Mesenteric fat pad (tissue), 1 donor: ENCODE data around the gene RGS18. TPM values are rescaled to one million over a fixed set of nuclear protein-coding genes. Genes with fewer than 3 reads are reported as not detected.
"Not testable (repeated sequence)": the region's sequence is repeated elsewhere in the genome, so short reads cannot be mapped to it uniquely, and the experiment has no call there.

ENCODE experiments used
- DNase-seq: peaks from one replicate; pipeline ENCODE4 v3.0.0-alpha.2; 2020; ENCODE audit warnings: low spot score
- long read RNA-seq: library from polyadenylated mRNA; unstranded; transcript quantifications from one replicate; pipeline ENCODE4 v2.0.0, GENCODE V29; 2020
- total RNA-seq: library from RNA; stranded (reverse); fragmentation: NEBNext Ultra II Directional; extraction: Animal tissue kit (Norgen Biotek cat#: 25700); gene quantifications from one replicate; pipeline ENCODE4 v1.2.1, GENCODE V29; 2021
- donor health status: DM: yes; HTN: yes; CAD: no.

Gene RGS18
- total RNA-seq: 7.3 TPM
- long read RNA-seq, partial matches to known transcripts: 0 of 4 reads
- long read RNA-seq, other reads (novel, unspliced or antisense): 0 of 4 reads

DNA sequence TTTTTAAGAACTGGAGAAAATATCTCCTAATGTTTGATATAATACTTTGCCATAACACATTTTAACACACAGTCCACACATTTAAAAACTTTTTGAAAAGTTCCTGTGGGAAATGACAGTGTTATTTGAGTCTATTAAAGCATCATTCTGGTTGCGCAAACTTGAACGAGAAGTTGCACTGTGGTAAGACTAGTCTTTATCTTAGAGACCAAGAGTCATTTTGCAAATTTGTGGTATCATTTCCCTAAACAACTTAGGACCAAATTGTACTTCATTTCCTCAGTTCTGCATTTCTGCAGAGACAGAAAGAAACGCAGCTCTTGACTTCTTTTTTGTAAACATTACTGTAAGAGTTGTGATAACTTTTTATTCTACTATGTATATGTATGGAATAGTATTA lies at the start of gene RGS18:
Gene RGS18 (plus strand): TSS at position 282 of the 400 bp plus-strand sequence. CDS start 176 bp downstream, outside the sequence.
- DNase-seq: no peak

DNA sequence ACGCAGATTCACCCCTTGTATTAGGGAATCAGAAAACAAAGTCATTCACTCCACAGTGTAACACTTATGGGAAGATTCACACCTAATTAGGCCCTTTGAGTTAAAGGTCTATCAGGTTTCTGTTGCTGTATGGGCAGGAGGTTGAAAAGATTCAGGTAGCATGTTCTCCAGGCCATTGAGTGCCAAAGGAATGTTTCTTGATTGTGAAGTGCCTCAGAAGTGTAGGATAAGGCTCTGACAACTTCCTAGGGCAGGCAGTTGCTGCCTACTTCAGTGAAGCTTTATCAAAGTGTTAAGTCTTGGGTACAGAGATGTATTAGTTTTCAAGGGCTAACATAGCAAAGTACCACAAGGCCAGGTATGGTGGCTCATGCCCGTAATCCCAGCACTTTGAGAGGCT lies 48.7 kb upstream of the RGS18 start:
- DNase-seq: no peak

DNA sequence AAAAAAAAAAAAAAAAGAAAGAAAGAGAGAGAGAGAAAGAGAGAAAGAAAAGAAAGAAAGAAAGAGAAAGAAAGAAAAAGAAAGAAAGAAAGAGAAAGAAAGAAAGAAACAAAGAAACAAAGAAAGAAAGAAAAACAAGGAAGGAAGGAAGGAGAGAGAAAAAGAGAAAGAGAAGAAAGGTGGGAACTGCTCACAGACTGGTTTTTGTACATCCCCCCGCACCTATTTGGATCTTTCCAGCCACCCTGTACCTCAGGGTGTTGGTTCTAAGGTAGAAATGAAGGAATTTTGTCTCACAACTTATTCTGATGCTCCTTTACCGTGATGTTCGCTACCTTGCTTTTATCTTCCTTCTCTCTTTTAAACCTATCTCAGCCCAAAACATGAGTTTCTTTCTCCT lies 43.3 kb upstream of the RGS18 start:
- no peak for DNase-seq

GRCh38 chr1:192118881-192119405 lies 39.3 kb upstream of the RGS18 start:
- DNase-seq: no peak

- no peak for DNase-seq
Observed at GRCh38 chr1:192119701-192120100, 38.6 kb upstream of the RGS18 start.

- DNase-seq: no peak
Observed at GRCh38 chr1:192122668-192123067, 35.6 kb upstream of the RGS18 start.

DNA sequence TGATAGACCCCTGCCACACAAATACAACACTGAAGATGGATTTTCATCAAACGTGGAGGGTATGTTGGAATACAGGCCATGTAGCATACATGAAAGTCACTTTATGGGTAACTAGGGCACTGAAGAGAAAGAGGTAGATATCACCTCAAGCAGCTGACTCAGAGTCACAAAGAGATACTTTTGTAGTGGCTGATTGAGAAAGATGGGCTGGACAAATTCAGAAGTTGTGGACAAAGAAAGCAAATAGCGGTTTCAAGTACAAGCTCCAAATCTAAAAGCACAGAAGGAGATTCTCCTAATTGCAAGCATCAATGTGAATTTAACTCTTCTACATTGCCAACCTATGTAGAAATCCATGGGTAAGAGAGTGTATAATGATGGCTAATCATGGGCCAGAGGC lies 35.0 kb upstream of the RGS18 start:
- no peak for DNase-seq

DNA sequence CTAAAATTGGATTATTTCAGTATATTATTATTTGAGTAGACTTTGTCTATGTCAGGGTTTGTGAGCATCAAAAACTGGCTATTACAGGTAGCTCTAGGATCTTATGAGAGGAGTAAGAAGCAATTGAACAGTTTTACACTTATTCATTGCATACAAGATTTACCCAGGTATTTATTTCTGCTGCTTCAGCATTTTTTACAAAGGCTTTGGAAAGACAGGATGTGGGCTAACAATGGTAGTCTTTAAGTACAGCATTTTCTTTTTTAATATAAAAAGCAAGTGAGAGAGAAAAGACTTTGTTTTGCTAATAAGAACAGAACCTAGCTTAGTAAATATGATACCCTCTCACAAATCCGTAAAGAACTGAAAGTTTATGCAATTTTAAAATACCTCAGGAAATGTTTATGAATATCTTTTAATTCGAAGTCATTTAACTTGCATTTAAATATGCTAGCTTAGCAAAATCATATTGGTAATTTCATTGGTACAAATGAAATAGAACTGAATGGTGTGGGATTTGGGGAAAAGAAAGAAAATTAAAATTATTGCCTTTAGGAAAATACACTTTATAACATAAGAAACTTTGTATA lies 32.1 kb upstream of the RGS18 start:
- DNase-seq: no peak

- no peak for DNase-seq
Observed at GRCh38 chr1:192130175-192130574, 28.1 kb upstream of the RGS18 start.

DNA sequence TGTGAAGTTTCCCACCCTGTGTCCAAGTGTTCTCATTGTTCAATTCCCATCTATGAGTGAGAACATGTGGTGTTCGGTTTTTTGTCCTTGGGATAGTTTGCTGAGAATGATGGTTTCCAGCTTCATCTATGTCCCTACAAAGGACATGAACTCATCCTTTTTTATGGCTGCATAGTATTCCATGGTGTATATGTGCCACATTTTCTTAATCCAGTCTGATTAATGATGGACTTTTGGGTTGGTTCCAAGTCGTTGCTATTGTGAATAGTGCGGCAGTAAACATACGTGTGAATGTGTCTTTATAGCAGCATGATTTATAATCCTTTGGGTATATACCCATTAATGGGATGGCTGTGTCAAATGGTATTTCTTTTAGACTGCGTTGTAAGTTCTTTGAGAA lies 27.4 kb upstream of the RGS18 start:
- DNase-seq: not testable (repeated sequence)

- DNase-seq: no peak
Observed at GRCh38 chr1:192131914-192132313, 26.3 kb upstream of the RGS18 start.

DNA sequence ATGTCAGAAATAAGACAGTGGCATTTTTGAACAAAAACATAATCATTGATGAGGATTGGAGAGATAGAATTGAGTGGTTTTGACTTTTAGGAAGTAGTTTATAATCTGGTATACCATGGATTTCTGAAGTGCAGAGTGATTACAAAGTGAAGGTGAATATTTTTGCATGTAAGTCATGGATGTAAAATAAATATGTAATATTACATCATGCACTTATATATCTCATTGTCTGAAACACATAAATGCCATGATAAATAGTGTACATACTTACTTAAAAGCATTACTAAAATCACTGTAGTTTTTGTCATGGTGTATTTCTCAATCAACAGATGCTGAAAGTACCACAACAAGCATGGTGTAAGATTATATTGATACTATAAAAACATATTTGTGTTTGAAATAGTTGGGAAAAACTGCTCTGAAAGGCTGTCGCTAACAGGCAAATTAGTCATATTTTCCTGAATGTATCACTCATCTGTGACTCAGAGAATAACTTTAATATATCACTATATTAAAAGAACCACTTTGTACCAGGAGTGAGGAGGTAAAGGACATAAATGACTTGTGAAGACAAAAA lies 24.8 kb upstream of the RGS18 start:
- DNase-seq: no peak

- DNase-seq: no peak
Observed at GRCh38 chr1:192140382-192140781, 17.9 kb upstream of the RGS18 start.

- no peak for DNase-seq
Observed at GRCh38 chr1:192147221-192147620, 11.0 kb upstream of the RGS18 start.

DNA sequence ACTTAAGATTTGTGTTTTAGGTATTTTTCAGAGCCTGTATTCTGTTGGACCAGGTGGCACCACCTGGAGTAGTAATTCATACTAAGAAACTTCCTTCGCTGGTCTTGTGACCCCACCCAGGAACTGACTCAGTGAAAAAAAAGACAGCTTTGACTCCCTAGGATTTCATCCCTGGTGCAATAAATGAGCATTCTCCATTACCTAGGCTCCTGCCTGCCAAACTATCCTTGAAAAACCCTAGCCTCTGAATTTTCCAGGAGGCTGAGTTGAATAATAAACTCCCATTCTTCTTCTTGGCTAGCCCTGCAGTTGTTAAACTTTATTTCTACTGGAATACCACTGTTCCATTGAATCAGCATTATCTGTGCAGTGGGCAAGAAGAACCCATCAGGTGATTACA lies 10.6 kb upstream of the RGS18 start:
- no peak for DNase-seq

GRCh38 chr1:192151176-192151575 lies 7.1 kb upstream of the RGS18 start:
- no peak for DNase-seq

- DNase-seq: no peak
Observed at GRCh38 chr1:192153276-192153675, 5.0 kb upstream of the RGS18 start.

DNA sequence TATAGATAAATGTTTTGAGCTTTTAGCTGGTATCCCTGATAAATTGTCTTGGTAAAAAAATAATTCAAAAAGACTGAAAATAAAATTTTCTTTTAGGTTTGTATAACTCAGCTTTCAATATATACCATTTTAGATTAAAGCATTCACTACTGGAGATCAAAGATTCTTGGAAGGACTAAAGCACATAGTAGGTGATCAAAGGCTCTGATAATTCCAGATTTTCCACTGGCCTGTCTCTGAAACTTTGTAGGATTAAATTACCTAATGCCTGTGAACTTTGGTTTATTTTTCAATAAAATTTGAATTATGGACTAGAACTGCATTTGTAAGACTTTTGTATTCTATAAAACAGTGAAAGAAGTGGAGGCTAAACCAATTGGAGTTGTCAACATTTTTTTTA lies 1.2 kb upstream of the RGS18 start:
- DNase-seq: no peak

GRCh38 chr1:192159014-192159413 lies 752 bp downstream of the RGS18 start:
- DNase-seq: no peak

GRCh38 chr1:192159781-192160180 lies 1.5 kb downstream of the RGS18 start:
- DNase-seq: no peak

- DNase-seq: no peak
Observed at GRCh38 chr1:192160196-192160595, 1.9 kb downstream of the RGS18 start.

- DNase-seq: no peak
Observed at GRCh38 chr1:192161976-192162375, 3.7 kb downstream of the RGS18 start.

- DNase-seq: no peak
Observed at GRCh38 chr1:192162376-192162775, 4.1 kb downstream of the RGS18 start.
